NCI-H2227 treated with DMSO at 0.1 percent for 48 hours (cell line): ENCODE data around the gene MND1.

Experiments
- DNase-seq: peaks from one replicate; lab custom pipeline; 2025; lab: John Stamatoyannopoulos, UW

Gene MND1

DNA sequence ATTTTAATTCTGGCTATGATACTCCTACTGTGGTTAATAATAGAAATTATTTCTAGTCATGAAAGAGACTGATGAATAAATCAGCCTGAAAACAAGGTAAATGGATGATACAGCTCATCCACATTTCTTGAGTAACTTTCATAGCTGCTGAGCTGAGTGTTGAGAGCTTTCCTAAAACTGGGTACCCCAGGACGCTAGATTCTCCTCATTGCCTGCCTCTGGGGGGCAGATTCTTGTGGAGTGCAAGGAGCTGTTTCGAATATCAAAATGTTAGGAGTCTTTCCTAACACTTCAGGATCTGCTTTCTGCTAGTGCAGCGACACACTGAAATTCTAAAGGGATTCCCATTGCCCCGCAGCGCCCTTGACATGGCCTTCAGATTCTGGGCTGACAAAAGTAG, 2.1 kb downstream of the MND1 start:
- no peak for DNase-seq

- no peak for DNase-seq
These were observed 2.6 kb downstream of the MND1 start for GRCh38 chr4:153347117-153347516.

GRCh38 chr4:153348006-153348405, 3.5 kb downstream of the MND1 start:
- DNase-seq: no peak

DNA sequence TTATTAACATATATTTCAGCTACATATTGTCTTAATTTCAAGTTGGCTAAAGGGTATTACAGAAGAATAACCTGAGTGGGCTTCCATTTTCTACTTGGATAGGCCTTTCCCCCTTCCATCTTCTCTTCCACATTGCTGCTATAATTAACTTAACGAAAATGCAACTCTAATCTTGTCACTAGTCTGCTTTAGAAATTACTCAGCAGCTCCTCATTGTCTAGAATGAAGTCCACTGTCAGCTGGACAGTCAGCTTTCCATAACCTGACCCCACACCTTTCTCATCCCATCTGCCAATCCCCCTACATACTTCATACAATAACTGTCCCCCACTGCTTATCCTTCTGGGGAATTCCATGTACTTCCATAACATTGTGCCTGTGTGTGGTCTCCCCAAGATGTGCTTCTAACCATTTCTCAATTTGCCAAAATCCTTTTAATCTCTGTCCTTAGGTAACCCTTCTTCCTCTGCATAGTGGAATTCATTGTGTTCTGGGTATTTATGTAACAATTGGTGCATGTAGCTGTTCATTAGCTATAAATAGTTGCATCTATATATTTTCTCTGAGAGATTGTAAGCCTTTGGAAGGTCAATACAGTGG, 4.8 kb downstream of the MND1 start:
- no peak for DNase-seq

- DNase-seq: no peak
These were observed 17.7 kb downstream of the MND1 start for GRCh38 chr4:153362184-153362583.

GRCh38 chr4:153364061-153364460, 19.6 kb downstream of the MND1 start:
- no peak for DNase-seq

- DNase-seq: no peak
These were observed 20.5 kb downstream of the MND1 start for GRCh38 chr4:153365003-153365402.

GRCh38 chr4:153366486-153366885, 22.0 kb downstream of the MND1 start:
- DNase-seq: no peak

GRCh38 chr4:153367092-153367491, 22.6 kb downstream of the MND1 start:
- DNase-seq: no peak

DNA sequence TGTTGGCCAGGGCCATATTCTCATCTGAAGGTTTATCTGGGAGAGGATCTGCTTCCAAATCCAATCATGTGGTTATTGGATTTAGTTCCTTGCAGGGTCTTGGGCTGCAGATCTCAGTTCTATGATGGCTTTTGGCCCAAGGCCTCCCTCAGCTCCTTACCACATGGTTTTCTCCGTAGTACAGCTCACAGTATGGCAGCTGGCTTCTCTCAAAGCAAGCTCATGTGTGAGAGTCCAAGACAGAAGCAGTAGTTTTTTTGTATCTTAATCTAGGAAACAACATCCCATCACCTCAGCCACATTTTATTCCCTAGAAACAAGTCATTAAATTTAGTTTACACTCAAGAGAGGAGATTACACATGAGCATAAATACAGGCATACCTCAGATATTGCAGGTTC, 24.5 kb downstream of the MND1 start:
- DNase-seq: no peak

DNA sequence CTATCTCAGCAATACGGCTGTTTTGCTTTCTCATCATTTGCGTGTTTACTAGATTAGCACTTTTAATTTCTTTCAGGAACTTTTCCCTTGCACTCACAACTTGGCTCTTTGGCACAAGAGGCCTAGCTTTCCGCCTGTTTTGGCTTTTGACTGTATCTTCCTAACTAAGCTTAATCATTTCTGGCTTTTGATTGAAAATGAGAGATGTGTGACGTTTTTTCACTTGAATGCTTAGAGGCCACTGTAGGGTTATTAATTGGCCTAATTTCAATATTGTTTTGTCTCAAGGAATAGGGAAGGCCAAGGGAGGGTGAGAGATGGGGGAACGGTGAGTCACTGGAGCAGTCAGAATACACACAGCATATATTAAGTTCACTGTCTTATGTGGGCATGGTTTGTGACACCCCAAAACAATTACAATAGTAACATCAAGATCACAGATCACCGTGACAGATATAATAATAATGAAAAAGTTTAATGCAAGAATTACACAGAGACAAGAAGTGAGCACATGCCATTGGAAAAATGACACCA, 27.3 kb downstream of the MND1 start:
- no peak for DNase-seq

GRCh38 chr4:153372967-153373562, 28.6 kb downstream of the MND1 start:
- DNase-seq: no peak

- DNase-seq: no peak
These were observed 30.0 kb downstream of the MND1 start for GRCh38 chr4:153374442-153374841.

DNA sequence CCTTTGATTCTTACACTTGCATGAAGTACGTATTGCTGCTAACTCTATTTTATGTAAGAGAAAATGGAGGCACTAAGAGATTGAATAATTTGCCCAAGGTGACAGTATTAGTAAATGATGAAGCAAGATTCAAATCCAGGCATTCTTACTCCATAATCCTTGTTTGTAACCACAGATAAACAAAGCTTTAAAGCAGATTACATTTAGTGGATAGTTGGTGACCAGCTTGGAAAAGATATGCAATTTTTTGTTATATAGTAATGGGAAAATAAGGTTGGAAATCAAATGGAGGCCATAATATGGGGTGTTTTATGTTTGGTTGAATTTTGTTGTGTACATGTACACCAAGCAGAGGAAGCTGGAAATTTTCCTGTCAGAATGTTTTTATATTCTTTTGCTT, 30.8 kb downstream of the MND1 start:
- DNase-seq: no peak

- DNase-seq: no peak
These were observed 38.6 kb downstream of the MND1 start for GRCh38 chr4:153383131-153383530.

DNA sequence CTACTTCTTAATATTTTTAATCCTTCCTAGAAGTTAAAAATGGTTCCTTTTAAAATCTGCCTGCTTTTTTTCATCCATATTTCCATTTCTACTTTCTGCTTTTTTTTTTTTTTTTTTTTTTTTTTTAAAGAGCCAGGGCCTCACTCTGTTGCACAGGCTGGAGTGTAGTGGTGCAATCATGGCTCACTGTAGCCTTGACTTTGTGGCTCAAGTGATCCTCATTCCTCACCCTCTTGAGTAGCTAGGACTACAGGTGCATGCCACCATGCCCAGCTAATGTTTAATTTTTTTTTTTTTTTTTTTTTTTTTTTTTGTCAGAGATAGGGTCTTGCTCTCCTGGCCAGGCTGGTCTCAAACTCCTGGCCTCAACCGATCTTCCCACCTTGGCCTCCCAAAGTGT, 39.7 kb downstream of the MND1 start:
- no peak for DNase-seq

GRCh38 chr4:153385784-153386183, 41.3 kb downstream of the MND1 start:
- no peak for DNase-seq

GRCh38 chr4:153387981-153388380, 43.5 kb downstream of the MND1 start:
- no peak for DNase-seq

DNA sequence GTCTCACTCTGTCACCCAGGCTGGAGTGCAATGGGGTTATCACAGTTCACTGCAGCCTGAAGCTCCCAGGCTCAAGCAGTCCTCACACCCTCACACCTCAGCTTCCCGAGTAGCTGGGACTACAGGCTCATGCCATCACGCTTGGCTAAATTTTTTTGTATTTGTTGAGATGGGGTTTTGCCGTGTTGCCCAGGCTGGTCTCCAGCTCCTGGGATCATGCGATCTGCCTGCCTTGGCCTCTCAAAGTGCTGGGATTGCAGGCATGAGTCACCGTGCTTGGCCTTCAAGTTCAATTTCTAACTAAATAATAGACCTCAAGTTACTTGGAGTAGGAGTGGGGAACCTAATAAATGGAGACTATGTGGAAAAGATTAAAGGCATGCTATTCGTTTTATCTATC, 48.9 kb downstream of the MND1 start:
- DNase-seq: no peak

GRCh38 chr4:153394945-153395344, 50.5 kb downstream of the MND1 start:
- no peak for DNase-seq

- DNase-seq: no peak
These were observed 54.2 kb downstream of the MND1 start for GRCh38 chr4:153398713-153399112.

GRCh38 chr4:153399358-153399757, 54.9 kb downstream of the MND1 start:
- no peak for DNase-seq

DNA sequence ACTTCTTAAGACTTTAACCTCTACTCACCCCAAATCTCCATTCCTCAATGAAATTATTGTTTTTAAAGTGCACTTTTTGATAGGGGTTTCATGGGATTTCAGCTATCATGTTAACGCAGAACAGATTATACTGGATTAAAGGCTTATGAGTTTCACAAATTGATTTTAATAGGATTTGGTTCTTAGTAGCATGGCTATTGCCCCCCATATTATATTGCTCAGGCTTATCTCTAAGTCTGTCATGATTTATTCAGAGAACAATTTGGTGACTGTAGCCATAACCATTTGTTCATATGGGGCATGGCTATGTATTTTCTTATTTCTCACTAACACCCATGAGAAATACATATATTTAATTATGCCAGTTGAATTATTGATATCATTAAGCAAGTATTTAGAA, 57.0 kb downstream of the MND1 start:
- no peak for DNase-seq

DNA sequence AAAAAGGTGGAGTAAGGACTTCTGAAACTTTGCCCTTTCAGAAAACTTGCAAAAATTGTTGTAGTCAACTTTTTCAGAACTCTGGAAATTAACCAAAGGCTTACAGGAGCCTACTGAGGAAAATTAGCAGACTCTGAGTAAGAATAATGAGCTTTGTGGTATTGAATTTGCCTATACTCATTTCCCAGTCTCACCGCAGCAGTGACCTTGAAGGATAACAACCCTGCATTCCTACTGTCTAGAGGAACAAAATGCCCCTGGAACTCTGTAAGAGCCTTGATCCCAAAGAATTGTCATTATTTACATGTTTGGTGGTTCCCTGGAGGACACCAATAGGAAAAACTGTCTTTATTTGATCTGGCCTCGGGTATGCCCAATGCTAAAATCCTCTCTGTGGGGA, 57.9 kb downstream of the MND1 start:
- no peak for DNase-seq
